Right ventricle myocardium superior (tissue), 1 donor: ENCODE results near the gene IGSF6. TPM values are rescaled to one million over a fixed set of nuclear protein-coding genes. Genes with fewer than 3 reads are reported as not detected.

Experiments used
- ATAC-seq: fragments of 200-7000 bp; cut with Tn5 transposase; one replicate; pipeline ENCODE4 v1.9.1; 2020; ENCODE audit warnings: mild to moderate bottlenecking; ENCODE audit not compliant: poor library complexity
- DNase-seq: peaks from one replicate; pipeline ENCODE4 v3.0.0-alpha.2; 2020
- intact Hi-C: fragments of 100-400 bp; cut with DNase I; formaldehyde crosslinking; loops from one replicate; pipeline ENCODE4 v1.11.2; 2022
- total RNA-seq: library from RNA; stranded (reverse); fragmentation: NEBNext Ultra II Directional; extraction: Animal tissue kit (Norgen Biotek cat#: 25700); gene quantifications from one replicate; pipeline ENCODE4 v1.2.1, GENCODE V29; 2021
- donor health status: DM: no; HTN: yes; CAD: no; lungs with severe emphysema.

IGSF6 gene
- total RNA-seq, 1 donor from 2014 or later, result 2.5 TPM

DNA sequence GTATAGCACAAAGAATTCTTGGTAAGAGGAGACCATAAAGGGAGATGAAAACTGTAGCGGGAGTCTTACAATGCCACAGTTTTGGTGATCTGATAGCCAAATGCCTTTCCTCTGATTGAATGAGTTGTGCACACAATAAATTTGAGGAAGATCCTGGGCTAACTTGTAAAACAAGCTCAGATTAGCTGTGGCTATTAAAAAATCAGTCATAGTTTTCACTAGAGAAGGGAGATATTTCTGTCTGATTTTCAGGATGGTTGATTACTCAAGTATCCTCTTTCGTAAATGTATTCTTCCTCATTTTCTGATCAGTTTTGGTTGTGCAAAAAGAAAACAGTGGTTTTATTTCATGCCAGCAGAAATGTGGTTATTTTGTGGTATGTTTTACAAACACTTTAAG lies 62.1 kb downstream of the IGSF6 start:
- ATAC-seq (no peak), DNase-seq (no peak)
- intact Hi-C loops, result no loop called here

DNA sequence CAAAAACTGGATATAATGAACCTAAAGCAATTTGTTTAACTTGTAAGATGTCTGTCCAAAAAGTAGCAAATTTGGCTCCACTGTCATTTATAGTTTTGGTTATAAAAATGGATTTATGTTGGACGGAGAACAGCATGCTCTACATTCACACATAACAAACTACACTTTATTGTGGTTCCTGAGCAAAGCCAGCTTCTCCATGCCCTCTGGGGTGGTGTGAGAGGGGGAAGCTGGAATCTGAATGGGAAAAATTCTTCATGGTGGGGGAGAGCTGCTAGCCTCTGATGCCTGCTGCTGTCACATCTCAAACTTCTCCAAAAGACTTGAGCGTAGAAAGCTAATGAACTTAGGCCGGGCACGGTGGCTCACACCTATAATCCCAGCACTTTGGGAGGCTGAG lies 62.9 kb downstream of the IGSF6 start:
- intact Hi-C loops, result no loop called here
- DNase-seq (no peak), ATAC-seq (no peak)

Other genes starting within 250 kb of the IGSF6 start
- 47.4 TPM for gene METTL9, start 53.0 kb downstream of the IGSF6 start, total RNA-seq
- gene OTOA, start 11.4 kb upstream of the IGSF6 start, total RNA-seq, result not detected
- 32.6 TPM for gene NPIPB4, start 205.1 kb upstream of the IGSF6 start, total RNA-seq